Measurements from ENCODE around the gene RPUSD3.

The RPUSD3 gene

GRCh38 chr3:9806688-9807589, 36.9 kb downstream of the RPUSD3 start:
- H3F3A ChIP-seq (ENCODE audit: insufficient read depth), result peaks cover 26% of the 10 kb centered on the region
- no peak for TF ChIP-seq EZH2phosphoT487 (conservative IDR thresholded peaks at IDR 0.05; ENCODE audit: low read length)
- TF ChIP-seq CTCF (IDR thresholded peaks at IDR 0.05; ENCODE audit: insufficient read depth, low read length, poor library complexity, severe bottlenecking), result no peak
- no peaks in the 10 kb centered on the region for H4K20me1 ChIP-seq (ENCODE audit: low read depth, low read length)
- H2AFZ ChIP-seq (ENCODE audit: low read depth, low read length, severe bottlenecking), result no peak overlapping the region
- peaks cover 10% of the 10 kb centered on the region; the same call in 1 of the 2 replicates for H3K36me3 ChIP-seq (ENCODE audit: low read length)
- H3K4me2 ChIP-seq (ENCODE audit: low read depth, low read length, poor library complexity, severe bottlenecking), result no peak overlapping the region
- no peak overlapping the region for H3K27ac ChIP-seq (ENCODE audit: low read depth, low read length)
- no peaks in the 10 kb centered on the region for H3K9me2 ChIP-seq (replicated peaks; ENCODE audit: insufficient read depth, low read length)
- H3K9ac ChIP-seq (ENCODE audit: low read length), result no peak overlapping the region
- H3K27me3 ChIP-seq (ENCODE audit: low read length), result no peaks in the 10 kb centered on the region
- no peak overlapping the region for H3K4me3 ChIP-seq (ENCODE audit: insufficient read depth, low read length, poor library complexity, severe bottlenecking)
- H3K9me3 ChIP-seq (ENCODE audit: insufficient read depth, low read length), result no peaks in the 10 kb centered on the region
- H3K79me2 ChIP-seq (ENCODE audit: insufficient read depth, low read length), result no peaks in the 10 kb centered on the region

- peaks cover 16% of the 10 kb centered on the region; the same call in 1 of the 2 replicates for H3K36me3 ChIP-seq (ENCODE audit: low read length)
- H4K20me1 ChIP-seq (ENCODE audit: low read depth, low read length), result no peaks in the 10 kb centered on the region
Observed at GRCh38 chr3:9806137-9806536, 37.7 kb downstream of the RPUSD3 start.

GRCh38 chr3:9804996-9805395, 38.8 kb downstream of the RPUSD3 start:
- Histone ChIP-seq H2AFZ (ENCODE audit: low read depth, low read length, severe bottlenecking) (no peak overlapping the region), H3K4me3 (ENCODE audit: insufficient read depth, low read length, poor library complexity, severe bottlenecking) (no peak overlapping the region), H3K27ac (ENCODE audit: low read depth, low read length) (no peak overlapping the region), H3K9ac (ENCODE audit: low read length) (no peak overlapping the region), H3K4me2 (ENCODE audit: low read depth, low read length, poor library complexity, severe bottlenecking) (no peak overlapping the region), H3K9me3 (ENCODE audit: insufficient read depth, low read length) (no peaks in the 10 kb centered on the region), H3K9me2 (replicated peaks; ENCODE audit: insufficient read depth, low read length) (no peaks in the 10 kb centered on the region), H3K27me3 (ENCODE audit: low read length) (no peaks in the 10 kb centered on the region), H3K79me2 (ENCODE audit: insufficient read depth, low read length) (no peaks in the 10 kb centered on the region), H4K20me1 (ENCODE audit: low read depth, low read length) (no peaks in the 10 kb centered on the region), H3F3A (ENCODE audit: insufficient read depth) (peaks cover 26% of the 10 kb centered on the region), H3K36me3 (ENCODE audit: low read length) (peaks cover 22% of the 10 kb centered on the region)
- no peak for TF ChIP-seq CTCF (IDR thresholded peaks at IDR 0.05; ENCODE audit: insufficient read depth, low read length, poor library complexity, severe bottlenecking)
- TF ChIP-seq EZH2phosphoT487 (conservative IDR thresholded peaks at IDR 0.05; ENCODE audit: low read length), result no peak

More at GRCh38 chr3:9806137-9806536, 37.7 kb downstream of the RPUSD3 start:
- H3K9ac ChIP-seq (ENCODE audit: low read length), result no peak overlapping the region
- no peaks in the 10 kb centered on the region for H3K9me2 ChIP-seq (replicated peaks; ENCODE audit: insufficient read depth, low read length)
- TF ChIP-seq CTCF (IDR thresholded peaks at IDR 0.05; ENCODE audit: insufficient read depth, low read length, poor library complexity, severe bottlenecking) (no peak), EZH2phosphoT487 (conservative IDR thresholded peaks at IDR 0.05; ENCODE audit: low read length) (no peak)
- no peak overlapping the region for H2AFZ ChIP-seq (ENCODE audit: low read depth, low read length, severe bottlenecking)
- no peaks in the 10 kb centered on the region for H3K27me3 ChIP-seq (ENCODE audit: low read length)
- H3F3A ChIP-seq (ENCODE audit: insufficient read depth), result peaks cover 26% of the 10 kb centered on the region
- H3K4me3 ChIP-seq (ENCODE audit: insufficient read depth, low read length, poor library complexity, severe bottlenecking), result no peak overlapping the region
- no peak overlapping the region for H3K4me2 ChIP-seq (ENCODE audit: low read depth, low read length, poor library complexity, severe bottlenecking)
- no peak overlapping the region for H3K27ac ChIP-seq (ENCODE audit: low read depth, low read length)
- no peaks in the 10 kb centered on the region for H3K9me3 ChIP-seq (ENCODE audit: insufficient read depth, low read length)
- no peaks in the 10 kb centered on the region for H3K79me2 ChIP-seq (ENCODE audit: insufficient read depth, low read length)
